H9 (cell line): Measurements from ENCODE around the gene RPP25. TPM values are rescaled to one million over a fixed set of nuclear protein-coding genes. Genes with fewer than 3 reads are reported as not detected.

Experiments used
- DNase-seq: peaks from one replicate; pipeline ENCODE4 v3.0.0-alpha.2; 2017
- H2AFZ ChIP-seq: one replicate; pipeline ENCODE4 v1.6.1; 2013; ENCODE audit warnings: mild to moderate bottlenecking, low read length, control low read depth, moderate library complexity
- H2AK5ac ChIP-seq: 2 replicates; pipeline ENCODE4 v1.6.1; 2013; ENCODE audit warnings: low read length, control low read depth, mixed read lengths; ENCODE audit not compliant: insufficient read length
- H2BK120ac ChIP-seq: one replicate; pipeline ENCODE4 v1.6.1; 2013; ENCODE audit warnings: low read depth, mild to moderate bottlenecking, low read length, control low read depth, inconsistent platforms; ENCODE audit not compliant: poor library complexity, severe bottlenecking
- H2BK12ac ChIP-seq: 2 replicates; pipeline ENCODE4 v1.6.1; 2013; ENCODE audit warnings: low read length, control low read depth, mixed read lengths, low read depth; ENCODE audit not compliant: insufficient read length
- H2BK15ac ChIP-seq: 2 replicates; pipeline ENCODE4 v1.6.1; 2013; ENCODE audit warnings: low read depth, low read length, control low read depth
- H2BK20ac ChIP-seq: one replicate; pipeline ENCODE4 v1.6.1; 2013; ENCODE audit warnings: low read depth, mild to moderate bottlenecking, low read length, control low read depth, inconsistent platforms; ENCODE audit not compliant: poor library complexity, severe bottlenecking
- H2BK5ac ChIP-seq: 2 replicates; pipeline ENCODE4 v1.6.1; 2013; ENCODE audit warnings: low read length, control low read depth, mixed read lengths; ENCODE audit not compliant: insufficient read length
- H3K14ac ChIP-seq: 2 replicates; pipeline ENCODE4 v1.6.1; 2013; ENCODE audit warnings: low read length, control low read depth; ENCODE audit not compliant: insufficient read depth
- H3K18ac ChIP-seq: 2 replicates; pipeline ENCODE4 v1.6.1; 2013; ENCODE audit warnings: low read depth, mild to moderate bottlenecking, mixed read lengths, low read length, control low read depth; ENCODE audit not compliant: insufficient read length
- H3K23ac ChIP-seq: 2 replicates; pipeline ENCODE4 v1.6.1; 2013; ENCODE audit warnings: low read length, control low read depth, mixed read lengths, low read depth; ENCODE audit not compliant: insufficient read length
- H3K23me2 ChIP-seq: 2 replicates; pipeline ENCODE4 v1.6.1; 2013; ENCODE audit warnings: low read depth, mild to moderate bottlenecking, mixed read lengths, low read length, control low read depth; ENCODE audit not compliant: insufficient read length, poor library complexity, severe bottlenecking
- H3K27ac ChIP-seq: 2 replicates; pipeline ENCODE4 v1.5.1; 2013; ENCODE audit warnings: low read length, control low read depth, mixed read lengths, low read depth; ENCODE audit not compliant: insufficient read length
- H3K27me3 ChIP-seq: 2 replicates; pipeline ENCODE4 v1.6.1; 2013; ENCODE audit warnings: low read length, control low read depth, inconsistent platforms; ENCODE audit not compliant: insufficient read depth
- H3K4ac ChIP-seq: 2 replicates; pipeline ENCODE4 v1.6.1; 2013; ENCODE audit warnings: low read depth, mild to moderate bottlenecking, control low read depth, inconsistent platforms, low read length, moderate library complexity
- H3K4me1 ChIP-seq: 2 replicates; pipeline ENCODE4 v1.6.1; 2013; ENCODE audit warnings: low read length, control low read depth, inconsistent platforms; ENCODE audit not compliant: insufficient read depth
- H3K4me2 ChIP-seq: 2 replicates; pipeline ENCODE4 v1.6.1; 2013; ENCODE audit warnings: low read length, control low read depth, mixed read lengths; ENCODE audit not compliant: insufficient read length, insufficient read depth
- H3K56ac ChIP-seq: 2 replicates; pipeline ENCODE4 v1.6.1; 2013; ENCODE audit warnings: low read depth, mild to moderate bottlenecking, mixed read lengths, low read length, control low read depth; ENCODE audit not compliant: insufficient read length
- H3K79me1 ChIP-seq: 2 replicates; pipeline ENCODE4 v1.6.1; 2013; ENCODE audit warnings: low read depth, mild to moderate bottlenecking, moderate library complexity, low read length, control low read depth, inconsistent platforms; ENCODE audit not compliant: insufficient read depth, poor library complexity, severe bottlenecking
- H3K79me2 ChIP-seq: 2 replicates; pipeline ENCODE4 v1.6.1; 2013; ENCODE audit warnings: low read length, control low read depth, inconsistent platforms; ENCODE audit not compliant: insufficient read depth
- H3K9ac ChIP-seq: 2 replicates; pipeline ENCODE4 v1.6.1; 2013; ENCODE audit warnings: low read length, control low read depth, mixed read lengths; ENCODE audit not compliant: insufficient read length; ENCODE audit errors: extremely low read depth
- H3K9me3 ChIP-seq: one replicate; pipeline ENCODE4 v1.6.1; 2013; ENCODE audit warnings: low read depth, low read length, inconsistent platforms; ENCODE audit not compliant: control insufficient read depth
- H3T11ph ChIP-seq: one replicate; pipeline ENCODE4 v1.6.1; 2013; ENCODE audit warnings: mild to moderate bottlenecking, low read length, control low read depth, inconsistent platforms
- H4K20me1 ChIP-seq: one replicate; pipeline ENCODE4 v1.6.1; 2013; ENCODE audit not compliant: control insufficient read depth, insufficient read length, insufficient read depth
- H4K5ac ChIP-seq: 2 replicates; pipeline ENCODE4 v1.6.1; 2013; ENCODE audit warnings: low read depth, mild to moderate bottlenecking, mixed read lengths, low read length, control low read depth; ENCODE audit not compliant: insufficient read length
- H4K8ac ChIP-seq: replicated peaks from 2 replicates; pipeline ENCODE4 v1.6.1; 2013; ENCODE audit warnings: low read length, control low read depth, mixed read lengths, low read depth; ENCODE audit not compliant: insufficient read length
- H4K91ac ChIP-seq: 2 replicates; pipeline ENCODE4 v1.6.1; 2013; ENCODE audit warnings: low read depth, mild to moderate bottlenecking, moderate library complexity, mixed read lengths, low read length, control low read depth; ENCODE audit not compliant: insufficient read length
- H3K27ac Mint-ChIP-seq, 3 experiments: 2 replicates in 2 of 3; 3 replicates in 1 of 3; pipeline ENCODE4 v1.8.0; 2020 to 2021; ENCODE audit warnings: mixed read lengths in 3 of 3, mild to moderate bottlenecking in 1 of 3, moderate library complexity in 1 of 3
- H3K27me3 Mint-ChIP-seq: 2 replicates; pipeline ENCODE4 v1.8.0; 2021; ENCODE audit warnings: low read depth, mild to moderate bottlenecking, moderate library complexity, mixed read lengths
- H3K36me3 Mint-ChIP-seq, 3 experiments: 2 replicates in 2 of 3; 3 replicates in 1 of 3; pipeline ENCODE4 v1.8.0; 2020 to 2021; ENCODE audit warnings: low read depth in 3 of 3, mixed read lengths in 3 of 3; ENCODE audit not compliant: insufficient read depth in 1 of 3
- H3K4me1 Mint-ChIP-seq, 2 experiments: 2 replicates each; pipeline ENCODE4 v1.8.0; 2020; ENCODE audit warnings: mixed read lengths in 2 of 2
- H3K4me3 Mint-ChIP-seq, 2 experiments: 2 replicates in 1 of 2; 3 replicates in 1 of 2; pipeline ENCODE4 v1.8.0; 2020 to 2021; ENCODE audit warnings: mild to moderate bottlenecking in 2 of 2, mixed read lengths in 2 of 2, moderate library complexity in 1 of 2
- H3K9me3 Mint-ChIP-seq, 2 experiments: 2 replicates in 1 of 2; 3 replicates in 1 of 2; pipeline ENCODE4 v1.8.0; 2020; ENCODE audit warnings: mild to moderate bottlenecking in 2 of 2, mixed read lengths in 2 of 2, moderate library complexity in 1 of 2
- CTCF ChIP-seq: fragments of 200-600 bp; sonication (generic); conservative IDR thresholded peaks from 3 replicates; pipeline ENCODE4 v1.8.0; 2021; ENCODE audit warnings: antibody characterized with exemption, mild to moderate bottlenecking
- WGBS: extraction: QIAGEN DNeasy Blood & Tissue Kit; methylation state at CpG from one replicate; pipeline ENCODE4 v1.1.7; 2013; ENCODE audit warnings: missing lambda C conversion rate, low lambda C conversion rate, mixed read lengths; ENCODE audit not compliant: insufficient read length; ENCODE audit errors: extremely low coverage; 5-methylcytosine and 5-hydroxymethylcytosine counted together
- total RNA-seq: library from RNA; stranded (reverse); gene quantifications from 2 replicates; pipeline ENCODE4 v1.2.1, GENCODE V29; 2021

RPP25 gene
- total RNA-seq, 1 experiment from 2014 or later = 12.6 TPM

GRCh38 chr15:74908635-74909034 lies 47.9 kb downstream of the RPP25 start:
- no peak overlapping the region for H3K56ac ChIP-seq
- H3K23me2 ChIP-seq = peaks cover 9% of the 10 kb centered on the region
- no peak overlapping the region for H2BK120ac ChIP-seq
- H4K91ac ChIP-seq = no peak overlapping the region
- DNase-seq = no peak
- H3K4ac ChIP-seq = no peak overlapping the region
- H4K20me1 ChIP-seq = no peaks in the 10 kb centered on the region
- no peak overlapping the region for H3K4me2 ChIP-seq
- H4K8ac ChIP-seq = no peak overlapping the region
- no peak overlapping the region for H3K18ac ChIP-seq
- peaks cover 32 to 46% (median 40%) of the 10 kb centered on the region in 3 experiments for H3K36me3 Mint-ChIP-seq
- no peak overlapping the region for H2BK15ac ChIP-seq
- peaks cover 19 to 20% of the 10 kb centered on the region in 2 experiments for H3K4me1 Mint-ChIP-seq
- H3K79me1 ChIP-seq = no peaks in the 10 kb centered on the region
- no peak overlapping the region for H2BK20ac ChIP-seq
- no peak overlapping the region for H3K27ac ChIP-seq
- H3K14ac ChIP-seq = no peak overlapping the region
- H3T11ph ChIP-seq = no peak overlapping the region
- no peaks in the 10 kb centered on the region for H3K4me1 ChIP-seq
- H3K79me2 ChIP-seq = no peaks in the 10 kb centered on the region
- TF ChIP-seq CTCF = no peak
- no peaks in the 10 kb centered on the region for H3K9me3 ChIP-seq
- H3K9me3 Mint-ChIP-seq = peaks cover 0 to 5% of the 10 kb centered on the region in 2 experiments; a peak in 1 of 5 replicates
- no CpG with 5 or more reads among the region's 4 CpGs for WGBS
- H3K27me3 Mint-ChIP-seq = no peaks in the 10 kb centered on the region
- no peak overlapping the region for H2AFZ ChIP-seq
- no peak overlapping the region for H3K4me3 Mint-ChIP-seq
- no peak overlapping the region for H3K23ac ChIP-seq
- no peak overlapping the region for H2AK5ac ChIP-seq
- no peaks in the 10 kb centered on the region for H3K27me3 ChIP-seq
- H2BK5ac ChIP-seq = no peak overlapping the region
- H4K5ac ChIP-seq = no peak overlapping the region
- no peak overlapping the region for H2BK12ac ChIP-seq
- H3K27ac Mint-ChIP-seq = no peak overlapping the region
- H3K9ac ChIP-seq = no peak overlapping the region
